Panc1 (cell line): ENCODE data around the gene RAB26.

Experiments used
- SIN3A ChIP-seq: IDR thresholded peaks from 2 replicates; pipeline ENCODE4 v1.6.1; 2012; ENCODE audit warnings: low read depth, mild to moderate bottlenecking, low read length, moderate library complexity, borderline replicate concordance; ENCODE audit not compliant: insufficient read depth
- TF ChIP-seq, protein P1 (sequence below): fragments of 450-650 bp; IDR thresholded peaks from 2 replicates; pipeline ENCODE4 v1.5.1; 2017; ENCODE audit warnings: mild to moderate bottlenecking

DNA sequence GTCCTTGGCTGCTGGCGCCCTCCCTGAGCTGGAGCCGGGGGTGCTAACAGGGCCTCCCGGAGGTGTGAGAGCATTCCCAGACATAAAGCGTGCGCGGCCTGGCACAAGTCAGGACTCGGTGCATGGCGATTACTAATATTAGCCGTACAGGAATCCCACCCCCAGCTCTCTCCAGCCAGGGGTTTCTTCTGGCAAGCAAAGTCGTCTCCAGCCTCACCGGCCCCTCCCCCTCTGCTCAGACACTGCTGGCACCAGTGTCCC lies 43.0 kb downstream of the RAB26 start:
- TF ChIP-seq, protein P1, sequence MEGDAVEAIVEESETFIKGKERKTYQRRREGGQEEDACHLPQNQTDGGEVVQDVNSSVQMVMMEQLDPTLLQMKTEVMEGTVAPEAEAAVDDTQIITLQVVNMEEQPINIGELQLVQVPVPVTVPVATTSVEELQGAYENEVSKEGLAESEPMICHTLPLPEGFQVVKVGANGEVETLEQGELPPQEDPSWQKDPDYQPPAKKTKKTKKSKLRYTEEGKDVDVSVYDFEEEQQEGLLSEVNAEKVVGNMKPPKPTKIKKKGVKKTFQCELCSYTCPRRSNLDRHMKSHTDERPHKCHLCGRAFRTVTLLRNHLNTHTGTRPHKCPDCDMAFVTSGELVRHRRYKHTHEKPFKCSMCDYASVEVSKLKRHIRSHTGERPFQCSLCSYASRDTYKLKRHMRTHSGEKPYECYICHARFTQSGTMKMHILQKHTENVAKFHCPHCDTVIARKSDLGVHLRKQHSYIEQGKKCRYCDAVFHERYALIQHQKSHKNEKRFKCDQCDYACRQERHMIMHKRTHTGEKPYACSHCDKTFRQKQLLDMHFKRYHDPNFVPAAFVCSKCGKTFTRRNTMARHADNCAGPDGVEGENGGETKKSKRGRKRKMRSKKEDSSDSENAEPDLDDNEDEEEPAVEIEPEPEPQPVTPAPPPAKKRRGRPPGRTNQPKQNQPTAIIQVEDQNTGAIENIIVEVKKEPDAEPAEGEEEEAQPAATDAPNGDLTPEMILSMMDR, result no peak
- TF ChIP-seq SIN3A, result no peak
